ENCODE results near the gene ZDHHC21.

The ZDHHC21 gene

DNA sequence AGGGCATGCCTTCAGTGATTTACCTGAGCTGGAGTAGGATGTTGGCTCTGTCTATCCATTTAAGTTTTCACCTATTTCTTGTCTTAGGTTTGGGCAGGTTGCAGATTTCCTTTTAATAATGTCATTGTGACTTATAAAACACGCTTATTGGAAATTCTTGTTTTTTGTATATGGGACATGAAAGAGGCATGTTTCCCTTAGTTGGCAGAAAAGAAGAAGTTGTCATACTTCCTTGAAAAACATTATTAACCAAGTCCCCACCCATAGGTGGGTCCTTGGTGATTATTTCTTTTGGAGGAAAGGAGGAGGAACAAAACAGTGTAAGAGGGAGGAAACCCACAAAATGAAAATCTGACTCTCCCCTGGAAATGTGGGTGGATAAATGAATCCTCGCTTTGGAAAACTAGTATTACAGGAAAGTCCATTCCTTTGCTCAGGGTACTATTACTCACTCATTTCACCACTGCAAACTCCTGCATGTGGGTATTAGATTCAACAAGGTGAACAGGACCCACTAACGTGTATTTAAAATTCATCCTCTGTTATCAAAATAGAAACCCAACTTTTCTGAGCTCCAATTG is 20.0 kb upstream of the ZDHHC21 start:
- no peaks in the 10 kb centered on the region for H3K9me3 ChIP-seq (ENCODE audit: control insufficient read depth, low read length)
- H3K36me3 ChIP-seq (ENCODE audit: control insufficient read depth, insufficient read depth, low read length), result no peaks in the 10 kb centered on the region
- no peaks in the 10 kb centered on the region for H3K4me1 ChIP-seq (ENCODE audit: control insufficient read depth, insufficient read depth, low read length)
- peaks cover 7% of the 10 kb centered on the region for H3K27me3 ChIP-seq (ENCODE audit: control insufficient read depth, insufficient read depth, low read length, poor library complexity, severe bottlenecking)
- H3K4me3 ChIP-seq (ENCODE audit: insufficient read depth, low read depth, low read length), result no peak overlapping the region
- 82 to 98% methylated on average over 3 of the region's 3 CpGs for WGBS, 2 experiments
- H3K27ac ChIP-seq (ENCODE audit: insufficient read depth, low read depth, low read length, poor library complexity, severe bottlenecking), result no peak overlapping the region

- no peaks in the 10 kb centered on the region for H3K4me1 ChIP-seq (ENCODE audit: control insufficient read depth, insufficient read depth, low read length)
- H3K36me3 ChIP-seq (ENCODE audit: control insufficient read depth, insufficient read depth, low read length), result no peaks in the 10 kb centered on the region
- no peaks in the 10 kb centered on the region for H3K9me3 ChIP-seq (ENCODE audit: control insufficient read depth, low read length)
- no peak overlapping the region for H3K4me3 ChIP-seq (ENCODE audit: insufficient read depth, low read depth, low read length)
- H3K27ac ChIP-seq (ENCODE audit: insufficient read depth, low read depth, low read length, poor library complexity, severe bottlenecking), result no peak overlapping the region
- H3K27me3 ChIP-seq (ENCODE audit: control insufficient read depth, insufficient read depth, low read length, poor library complexity, severe bottlenecking), result no peaks in the 10 kb centered on the region
Observed at GRCh38 chr9:14710804-14711203, 17.6 kb upstream of the ZDHHC21 start.

- H3K36me3 ChIP-seq (ENCODE audit: control insufficient read depth, insufficient read depth, low read length), result no peaks in the 10 kb centered on the region
- no peaks in the 10 kb centered on the region for H3K27me3 ChIP-seq (ENCODE audit: control insufficient read depth, insufficient read depth, low read length, poor library complexity, severe bottlenecking)
- WGBS, 2 experiments, result 95 to 96% methylated on average over 3 to 4 of the region's 5 CpGs
- no peak overlapping the region for H3K27ac ChIP-seq (ENCODE audit: insufficient read depth, low read depth, low read length, poor library complexity, severe bottlenecking)
- no peak overlapping the region for H3K4me3 ChIP-seq (ENCODE audit: insufficient read depth, low read depth, low read length)
- H3K9me3 ChIP-seq (ENCODE audit: control insufficient read depth, low read length), result no peaks in the 10 kb centered on the region
- H3K4me1 ChIP-seq (ENCODE audit: control insufficient read depth, insufficient read depth, low read length), result no peaks in the 10 kb centered on the region
Observed at GRCh38 chr9:14706530-14707140, 13.4 kb upstream of the ZDHHC21 start.

- H3K27ac ChIP-seq (ENCODE audit: insufficient read depth, low read depth, low read length, poor library complexity, severe bottlenecking), result no peak overlapping the region
- H3K9me3 ChIP-seq (ENCODE audit: control insufficient read depth, low read length), result no peaks in the 10 kb centered on the region
- no peaks in the 10 kb centered on the region for H3K36me3 ChIP-seq (ENCODE audit: control insufficient read depth, insufficient read depth, low read length)
- H3K4me3 ChIP-seq (ENCODE audit: insufficient read depth, low read depth, low read length), result no peak overlapping the region
- H3K4me1 ChIP-seq (ENCODE audit: control insufficient read depth, insufficient read depth, low read length), result no peaks in the 10 kb centered on the region
- no peaks in the 10 kb centered on the region for H3K27me3 ChIP-seq (ENCODE audit: control insufficient read depth, insufficient read depth, low read length, poor library complexity, severe bottlenecking)
Observed at GRCh38 chr9:14705079-14705478, 11.8 kb upstream of the ZDHHC21 start.

DNA sequence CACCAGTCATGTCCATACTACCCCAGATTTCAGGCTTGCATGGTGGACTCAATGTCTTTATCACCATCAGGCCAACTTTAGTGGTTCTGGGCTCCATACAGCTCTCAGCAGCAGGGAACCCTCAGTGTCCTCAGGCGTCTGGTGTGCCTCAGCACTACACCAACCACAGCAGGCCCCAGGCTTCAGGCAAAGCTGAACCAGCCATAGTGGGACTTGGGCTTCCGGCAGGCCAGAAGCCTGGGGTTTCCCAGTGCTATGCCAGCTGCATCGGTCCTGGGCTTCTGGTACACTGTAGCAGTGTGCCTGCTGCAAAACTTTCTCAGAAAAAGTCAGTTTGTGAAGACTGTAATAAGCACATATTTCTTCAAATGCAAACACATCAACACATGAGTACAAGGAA is 11.0 kb upstream of the ZDHHC21 start:
- WGBS, 2 experiments, result 91 to 96% methylated on average over 3 of the region's 3 CpGs
- no peaks in the 10 kb centered on the region for H3K27me3 ChIP-seq (ENCODE audit: control insufficient read depth, insufficient read depth, low read length, poor library complexity, severe bottlenecking)
- H3K36me3 ChIP-seq (ENCODE audit: control insufficient read depth, insufficient read depth, low read length), result no peaks in the 10 kb centered on the region
- no peaks in the 10 kb centered on the region for H3K4me1 ChIP-seq (ENCODE audit: control insufficient read depth, insufficient read depth, low read length)
- no peak overlapping the region for H3K27ac ChIP-seq (ENCODE audit: insufficient read depth, low read depth, low read length, poor library complexity, severe bottlenecking)
- no peak overlapping the region for H3K4me3 ChIP-seq (ENCODE audit: insufficient read depth, low read depth, low read length)
- no peaks in the 10 kb centered on the region for H3K9me3 ChIP-seq (ENCODE audit: control insufficient read depth, low read length)

GRCh38 chr9:14702200-14702720 is 9.0 kb upstream of the ZDHHC21 start:
- no peak overlapping the region for H3K27ac ChIP-seq (ENCODE audit: insufficient read depth, low read depth, low read length, poor library complexity, severe bottlenecking)
- H3K4me3 ChIP-seq (ENCODE audit: insufficient read depth, low read depth, low read length), result no peak overlapping the region
- no peaks in the 10 kb centered on the region for H3K9me3 ChIP-seq (ENCODE audit: control insufficient read depth, low read length)
- no peaks in the 10 kb centered on the region for H3K4me1 ChIP-seq (ENCODE audit: control insufficient read depth, insufficient read depth, low read length)
- H3K27me3 ChIP-seq (ENCODE audit: control insufficient read depth, insufficient read depth, low read length, poor library complexity, severe bottlenecking), result no peaks in the 10 kb centered on the region
- 80 to 96% methylated on average over 2 to 4 of the region's 4 CpGs for WGBS, 2 experiments
- no peaks in the 10 kb centered on the region for H3K36me3 ChIP-seq (ENCODE audit: control insufficient read depth, insufficient read depth, low read length)

DNA sequence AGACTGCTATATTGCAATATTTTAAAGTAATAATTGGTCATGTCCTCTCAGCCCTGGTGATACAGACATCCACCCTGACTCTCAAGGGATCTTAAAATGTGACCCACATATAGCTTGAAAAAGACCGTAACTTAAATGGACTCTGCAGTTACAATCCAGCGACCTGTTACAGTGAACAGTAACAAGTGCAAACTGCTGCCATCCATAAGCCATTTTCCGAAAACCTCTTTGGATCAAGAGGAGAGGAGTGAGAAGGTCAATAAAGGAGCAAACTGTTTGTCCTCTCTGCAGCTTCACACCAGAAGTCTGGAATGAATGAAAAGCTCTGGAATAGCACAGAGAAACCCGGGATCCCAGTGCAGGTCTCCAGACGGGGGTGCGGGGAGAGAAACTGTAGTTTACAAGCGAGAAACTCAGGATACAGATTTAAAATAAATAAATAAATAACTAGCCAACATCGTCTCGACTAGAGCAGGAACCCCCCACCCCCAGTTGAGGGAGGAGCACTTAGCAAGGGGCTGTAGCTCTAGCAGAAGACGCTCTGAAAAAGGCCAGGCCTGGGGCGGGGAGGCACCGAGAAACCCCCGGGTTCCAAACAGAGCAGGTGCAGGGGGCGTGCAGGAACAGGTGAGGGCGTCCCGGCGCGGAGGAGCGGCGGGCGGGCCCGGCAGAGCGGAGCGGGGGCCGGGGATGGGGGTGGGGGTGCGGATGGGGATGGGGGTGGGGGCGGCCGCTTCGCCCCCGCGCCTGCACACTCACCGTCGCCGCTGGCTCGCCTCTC is 572 bp downstream of the ZDHHC21 start:
- 3 to 4% methylated on average over 22 to 27 of the region's 35 CpGs for WGBS, 2 experiments
- no peak overlapping the region for H3K27ac ChIP-seq (ENCODE audit: insufficient read depth, low read depth, low read length, poor library complexity, severe bottlenecking)
- H3K36me3 ChIP-seq (ENCODE audit: control insufficient read depth, insufficient read depth, low read length), result no peaks in the 10 kb centered on the region
- no peaks in the 10 kb centered on the region for H3K4me1 ChIP-seq (ENCODE audit: control insufficient read depth, insufficient read depth, low read length)
- H3K4me3 ChIP-seq (ENCODE audit: insufficient read depth, low read depth, low read length), result peak overlapping the region; percentile 43
- no peaks in the 10 kb centered on the region for H3K9me3 ChIP-seq (ENCODE audit: control insufficient read depth, low read length)
- peaks cover 13% of the 10 kb centered on the region for H3K27me3 ChIP-seq (ENCODE audit: control insufficient read depth, insufficient read depth, low read length, poor library complexity, severe bottlenecking)

DNA sequence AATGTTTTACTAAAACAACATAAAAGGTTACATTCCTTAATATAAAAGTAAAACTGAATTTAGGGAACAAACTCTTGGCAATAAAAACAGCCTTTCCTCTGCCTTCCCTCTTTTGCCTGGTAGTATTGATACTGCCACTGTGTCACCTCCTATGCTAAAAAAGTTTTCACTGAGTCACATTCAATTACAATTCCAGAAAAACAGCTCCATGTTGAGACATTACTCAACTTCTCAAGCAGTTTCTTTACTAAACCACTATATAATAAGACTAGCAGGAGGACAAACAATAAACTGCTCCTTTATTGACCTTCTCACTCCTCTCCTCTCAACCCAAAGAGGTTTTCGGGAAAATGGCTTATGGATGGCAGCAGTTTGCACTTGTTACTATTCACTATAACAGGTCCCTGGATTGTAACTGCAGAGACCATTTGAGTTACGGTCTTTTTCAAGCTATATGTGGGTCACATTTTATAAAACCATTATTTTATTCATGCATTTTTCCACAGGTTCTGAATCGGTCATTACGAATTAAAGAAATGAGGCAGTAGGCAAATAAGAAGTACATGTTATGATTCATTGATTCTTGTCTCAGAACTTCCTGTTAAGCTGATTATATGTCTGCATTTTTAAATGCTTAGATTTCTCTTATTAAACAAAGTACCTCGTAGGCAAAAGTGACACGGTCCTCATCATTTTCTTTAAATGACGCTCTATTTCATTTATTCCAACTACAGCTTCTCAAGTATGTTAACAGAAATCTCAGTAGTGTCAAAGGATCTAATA is 2.1 kb downstream of the ZDHHC21 start:
- Histone ChIP-seq H3K4me3 (ENCODE audit: insufficient read depth, low read depth, low read length) (no peak overlapping the region), H3K36me3 (ENCODE audit: control insufficient read depth, insufficient read depth, low read length) (peaks cover 9% of the 10 kb centered on the region), H3K27ac (ENCODE audit: insufficient read depth, low read depth, low read length, poor library complexity, severe bottlenecking) (no peak overlapping the region), H3K9me3 (ENCODE audit: control insufficient read depth, low read length) (no peaks in the 10 kb centered on the region), H3K27me3 (ENCODE audit: control insufficient read depth, insufficient read depth, low read length, poor library complexity, severe bottlenecking) (peaks cover 13% of the 10 kb centered on the region), H3K4me1 (ENCODE audit: control insufficient read depth, insufficient read depth, low read length) (no peaks in the 10 kb centered on the region)
- WGBS, 2 experiments, result 95 to 97% methylated on average over 7 of the region's 7 CpGs

DNA sequence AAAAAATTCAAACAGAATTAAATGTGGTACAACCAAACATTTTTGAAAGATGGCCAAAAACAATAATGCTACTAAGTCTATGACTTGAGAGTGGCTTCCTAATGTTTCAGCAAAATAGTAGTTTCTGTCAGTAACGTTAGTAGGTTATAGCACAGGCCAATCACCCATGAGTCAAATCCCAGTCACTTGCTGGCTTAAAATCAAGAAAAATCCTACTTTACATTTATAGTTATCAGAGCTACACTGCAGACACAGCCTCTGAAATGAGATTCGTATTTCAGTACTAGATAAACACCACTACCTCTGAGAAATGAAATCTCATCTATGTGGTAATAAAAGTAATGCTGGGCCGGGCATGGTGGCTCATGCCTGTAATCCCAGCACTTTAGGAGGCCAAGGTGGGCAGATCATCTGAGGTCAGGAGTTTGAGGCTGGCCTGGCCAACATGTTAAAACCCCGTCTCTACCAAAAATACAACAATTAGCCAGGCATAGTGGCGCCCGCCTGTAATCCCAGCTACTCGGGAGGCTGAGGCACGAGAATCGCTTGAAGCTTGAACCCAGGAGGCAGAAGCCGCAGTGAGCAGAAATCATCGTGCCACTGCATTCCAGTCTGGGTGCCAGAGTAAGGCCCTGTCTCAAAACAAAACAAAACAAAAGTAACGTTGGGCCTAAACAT is 6.1 kb downstream of the ZDHHC21 start:
- Histone ChIP-seq H3K4me3 (ENCODE audit: insufficient read depth, low read depth, low read length) (no peak overlapping the region), H3K36me3 (ENCODE audit: control insufficient read depth, insufficient read depth, low read length) (peaks cover 10% of the 10 kb centered on the region), H3K27me3 (ENCODE audit: control insufficient read depth, insufficient read depth, low read length, poor library complexity, severe bottlenecking) (no peaks in the 10 kb centered on the region), H3K4me1 (ENCODE audit: control insufficient read depth, insufficient read depth, low read length) (no peaks in the 10 kb centered on the region), H3K9me3 (ENCODE audit: control insufficient read depth, low read length) (no peaks in the 10 kb centered on the region), H3K27ac (ENCODE audit: insufficient read depth, low read depth, low read length, poor library complexity, severe bottlenecking) (no peak overlapping the region)
- 93 to 97% methylated on average over 12 of the region's 12 CpGs for WGBS, 2 experiments
